Right kidney (tissue), 1 donor: ENCODE data around the gene CRLF3.
"Not testable (repeated sequence)": the region's sequence is repeated elsewhere in the genome, so short reads cannot be mapped to it uniquely, and the experiment has no call there.

Source experiments
- DNase-seq: peaks from one replicate; pipeline ENCODE4 v3.0.0-alpha.2; 2016

Gene CRLF3

GRCh38 chr17:30814860-30815259, 9.6 kb downstream of the CRLF3 start:
- not testable (repeated sequence) for DNase-seq

GRCh38 chr17:30814236-30814635, 10.3 kb downstream of the CRLF3 start:
- not testable (repeated sequence) for DNase-seq

- no peak for DNase-seq
These were observed 12.0 kb downstream of the CRLF3 start for GRCh38 chr17:30812218-30813177.

GRCh38 chr17:30809867-30810266, 14.6 kb downstream of the CRLF3 start:
- DNase-seq = no peak

GRCh38 chr17:30808785-30809286, 15.7 kb downstream of the CRLF3 start:
- DNase-seq = no peak

GRCh38 chr17:30807896-30808295, 16.6 kb downstream of the CRLF3 start:
- DNase-seq = no peak

GRCh38 chr17:30805944-30806456, 18.5 kb downstream of the CRLF3 start:
- no peak for DNase-seq

- no peak for DNase-seq
These were observed 22.8 kb downstream of the CRLF3 start for GRCh38 chr17:30801671-30802070.

- DNase-seq = no peak
These were observed 28.5 kb downstream of the CRLF3 start for GRCh38 chr17:30796016-30796415.

- DNase-seq = no peak
These were observed 30.1 kb downstream of the CRLF3 start for GRCh38 chr17:30794372-30794771.

GRCh38 chr17:30793282-30793977, 31.1 kb downstream of the CRLF3 start:
- DNase-seq = no peak

- DNase-seq = no peak
These were observed 34.2 kb downstream of the CRLF3 start for GRCh38 chr17:30790279-30790678.

- DNase-seq = no peak
These were observed 35.6 kb downstream of the CRLF3 start for GRCh38 chr17:30788918-30789317.

- DNase-seq = no peak
These were observed 42.3 kb downstream of the CRLF3 start for GRCh38 chr17:30782206-30782605.

- no peak for DNase-seq
These were observed 44.1 kb downstream of the CRLF3 start for GRCh38 chr17:30780343-30780742.

GRCh38 chr17:30768771-30769170, 55.7 kb downstream of the CRLF3 start:
- DNase-seq = not testable (repeated sequence)

GRCh38 chr17:30767641-30768404, 56.7 kb downstream of the CRLF3 start:
- DNase-seq = not testable (repeated sequence)

- DNase-seq = no peak
These were observed 63.4 kb downstream of the CRLF3 start for GRCh38 chr17:30761060-30761459.

- DNase-seq = not testable (repeated sequence)
These were observed 71.2 kb downstream of the CRLF3 start for GRCh38 chr17:30753291-30753690.

- DNase-seq = not testable (repeated sequence)
These were observed 73.5 kb downstream of the CRLF3 start for GRCh38 chr17:30750982-30751381.

- not testable (repeated sequence) for DNase-seq
These were observed 76.9 kb downstream of the CRLF3 start for GRCh38 chr17:30747621-30748020.

- not testable (repeated sequence) for DNase-seq
These were observed 81.8 kb downstream of the CRLF3 start for GRCh38 chr17:30742669-30743068.
